Stomach (tissue), 9 donors: ENCODE results near the gene APOC3. TPM values are rescaled to one million over a fixed set of nuclear protein-coding genes. Genes with fewer than 3 reads are reported as not detected.

Experiments used
- DNase-seq, 2 donors: peaks; one replicate each; pipeline versions ENCODE4 v3.0.0 to v3.0.0-alpha.2; 2013 to 2019
- H3K27ac ChIP-seq, 5 donors: fragments of 200-600 bp in 4 of 5; sonication (generic) in 4 of 5; one replicate each; pipeline ENCODE4 v1.5.1; 2013 to 2019; ENCODE audit warnings: mild to moderate bottlenecking in 1 of 5, moderate library complexity in 1 of 5
- H3K27me3 ChIP-seq, 3 donors: fragments of 200-600 bp; sonication (generic); one replicate each; pipeline ENCODE4 v1.5.1; 2017 to 2019; ENCODE audit warnings: mixed run types in 1 of 3
- H3K36me3 ChIP-seq, 4 donors: fragments of 200-600 bp; sonication (generic); 1 replicate in 3 of 4; 2 replicates in 1 of 4; pipeline ENCODE4 v1.5.1; 2016 to 2019
- H3K4me1 ChIP-seq, 4 donors: fragments of 200-600 bp; sonication (generic); one replicate each; pipeline ENCODE4 v1.5.1; 2016 to 2019
- H3K4me3 ChIP-seq, 4 donors: fragments of 200-600 bp; sonication (generic) in 3 of 4; one replicate each; pipeline ENCODE4 v1.5.1; 2016 to 2019; ENCODE audit warnings: mild to moderate bottlenecking in 1 of 4
- H3K9me3 ChIP-seq, 4 donors: fragments of 200-600 bp; sonication (generic); one replicate each; pipeline ENCODE4 v1.5.1; 2016 to 2019
- CTCF ChIP-seq, 7 experiments: fragments of 450-650 bp in 4 of 7; fragments of 200-600 bp in 3 of 7; sonication (generic) in 3 of 7; IDR thresholded peaks; one replicate each; pipeline ENCODE4 v1.5.1; 2016 to 2019; ENCODE audit warnings: antibody characterized with exemption in 7 of 7, control low read depth in 2 of 7, mild to moderate bottlenecking in 1 of 7
- EP300 ChIP-seq: sonication (generic); formaldehyde crosslinking; IDR thresholded peaks from one replicate; pipeline ENCODE4 v1.6.1; 2017; ENCODE audit warnings: antibody characterized with exemption
- POLR2A ChIP-seq, 4 donors: fragments of 450-650 bp; IDR thresholded peaks; one replicate each; pipeline ENCODE4 v1.6.1; 2016; ENCODE audit warnings: antibody characterized with exemption in 4 of 4, control low read depth in 2 of 4, mild to moderate bottlenecking in 1 of 4, moderate library complexity in 1 of 4
- POLR2AphosphoS5 ChIP-seq, 3 donors: sonication (generic); formaldehyde crosslinking; IDR thresholded peaks; one replicate each; pipeline ENCODE4 v1.6.1; 2016; ENCODE audit warnings: antibody characterized with exemption in 3 of 3
- WGBS, 5 donors: extraction: QIAGEN DNeasy Blood & Tissue Kit in 3 of 5; methylation state at CpG; one replicate each; pipeline versions ENCODE4 v1.1.5 to v1.1.7; 2013 to 2018; 5-methylcytosine and 5-hydroxymethylcytosine counted together
- intact Hi-C: fragments of 100-400 bp; cut with DNase I; formaldehyde crosslinking; loops from one replicate; pipeline ENCODE4 v1.15.1; 2023; ENCODE audit warnings: low total_unique reads
- polyA plus RNA-seq, 3 donors: library from polyadenylated mRNA; stranded (reverse); fragments of 200-250 nt; gene quantifications; one replicate each; pipeline ENCODE4 v1.2.3, GENCODE V29; 2013
- total RNA-seq, 5 donors: library from RNA; depleted of rRNA; stranded (reverse); fragments of >200 nt; gene quantifications; one replicate each; pipeline versions ENCODE4 v1.1.0 to v1.2.3, GENCODE V29; 2014 to 2016
- donor health status: healthy with polysubstance abuse.
- donor health status: Bipolar disorder and iron deficiency.
- donor health status: healthy.

APOC3 gene
- total and polyA plus RNA-seq, 8 donors = 18.9 TPM; not detected in 7

GRCh38 chr11:116812109-116812508 is 17.6 kb upstream of the APOC3 start:
- no peaks in the 10 kb centered on the region for H3K9me3 ChIP-seq
- no peaks in the 10 kb centered on the region for H3K36me3 ChIP-seq
- intact Hi-C loops = no loop called here
- H3K4me3 ChIP-seq = no peak overlapping the region
- TF ChIP-seq CTCF (IDR thresholded peaks at IDR 0.05) (no peak), POLR2AphosphoS5 (IDR thresholded peaks at IDR 0.05) (no peak), EP300 (no peak), POLR2A (IDR thresholded peaks at IDR 0.05) (no peak)
- DNase-seq = peak in 1 of 2 donors; percentile 13
- H3K27me3 ChIP-seq = no peaks in the 10 kb centered on the region
- H3K27ac ChIP-seq = no peak overlapping the region
- peaks cover 4 to 18% (median 8%) of the 10 kb centered on the region in 4 donors for H3K4me1 ChIP-seq
- 86 to 98% (median 95%) methylated on average over 4 of the region's 4 CpGs for WGBS, 5 donors

GRCh38 chr11:116813170-116813569 is 16.5 kb upstream of the APOC3 start:
- peak in 1 of 2 donors; percentile 11 for DNase-seq
- H3K4me1 ChIP-seq = peaks cover 0 to 11% (median 3%) of the 10 kb centered on the region in 4 donors
- H3K27me3 ChIP-seq = no peaks in the 10 kb centered on the region
- H3K27ac ChIP-seq = no peak overlapping the region
- intact Hi-C loops = no loop called here
- TF ChIP-seq CTCF (IDR thresholded peaks at IDR 0.05) (no peak), POLR2AphosphoS5 (IDR thresholded peaks at IDR 0.05) (no peak), EP300 (no peak), POLR2A (IDR thresholded peaks at IDR 0.05) (no peak)
- WGBS, 5 donors = 92 to 100% (median 94%) methylated on average over 1 of the region's 1 CpG
- H3K9me3 ChIP-seq = no peaks in the 10 kb centered on the region
- H3K4me3 ChIP-seq = no peak overlapping the region
- no peaks in the 10 kb centered on the region for H3K36me3 ChIP-seq

GRCh38 chr11:116813781-116814471 is 15.8 kb upstream of the APOC3 start:
- Histone ChIP-seq H3K4me3 (no peak overlapping the region), H3K4me1 (peaks cover 0 to 7% (median 3%) of the 10 kb centered on the region in 4 donors), H3K27ac (no peak overlapping the region), H3K36me3 (no peaks in the 10 kb centered on the region), H3K9me3 (no peaks in the 10 kb centered on the region), H3K27me3 (no peaks in the 10 kb centered on the region)
- DNase-seq = peak in 1 of 2 donors; percentile 23
- no peak for TF ChIP-seq CTCF (IDR thresholded peaks at IDR 0.05)
- no peak for TF ChIP-seq POLR2A (IDR thresholded peaks at IDR 0.05)
- no peak for TF ChIP-seq EP300
- no peak for TF ChIP-seq POLR2AphosphoS5 (IDR thresholded peaks at IDR 0.05)
- intact Hi-C loops = no loop called here
- 55 to 72% (median 67%) methylated on average over 3 to 5 of the region's 5 CpGs for WGBS, 5 donors

GRCh38 chr11:116814502-116814901 is 15.2 kb upstream of the APOC3 start:
- H3K27me3 ChIP-seq = no peaks in the 10 kb centered on the region
- 83 to 92% (median 88%) methylated on average over 6 of the region's 6 CpGs for WGBS, 5 donors
- H3K27ac ChIP-seq = no peak overlapping the region
- no peak for DNase-seq
- H3K36me3 ChIP-seq = no peaks in the 10 kb centered on the region
- no peak for TF ChIP-seq POLR2AphosphoS5 (IDR thresholded peaks at IDR 0.05)
- TF ChIP-seq CTCF (IDR thresholded peaks at IDR 0.05) = no peak
- no peak for TF ChIP-seq EP300
- TF ChIP-seq POLR2A (IDR thresholded peaks at IDR 0.05) = no peak
- peaks cover 0 to 2% (median under 1%) of the 10 kb centered on the region in 4 donors for H3K4me1 ChIP-seq
- intact Hi-C loops = no loop called here
- no peak overlapping the region for H3K4me3 ChIP-seq
- no peaks in the 10 kb centered on the region for H3K9me3 ChIP-seq
